ENCODE data around the gene OBSCN.

Gene OBSCN

GRCh38 chr1:228332797-228333738, 125.2 kb downstream of the OBSCN start:
- no peak for DNase-seq

DNA sequence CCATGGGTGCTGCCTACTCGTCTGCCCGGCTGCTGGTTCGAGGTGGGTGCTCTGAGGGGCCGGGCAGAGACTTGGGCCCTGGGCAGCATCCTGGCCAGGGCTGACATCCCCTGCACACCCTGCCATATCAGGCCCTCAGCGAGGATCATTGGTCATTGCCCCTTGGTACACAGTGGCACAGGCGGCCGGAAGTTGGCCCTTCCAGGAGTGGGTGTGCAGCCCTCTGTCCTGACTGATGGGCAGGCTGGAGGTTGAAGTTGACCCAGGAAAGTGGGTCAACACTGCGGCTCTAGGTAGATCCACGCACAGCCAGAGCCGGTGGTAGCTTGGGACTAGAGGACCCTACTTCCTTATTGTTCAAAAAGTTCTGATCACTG, 125.9 kb downstream of the OBSCN start:
- no peak for DNase-seq

DNA sequence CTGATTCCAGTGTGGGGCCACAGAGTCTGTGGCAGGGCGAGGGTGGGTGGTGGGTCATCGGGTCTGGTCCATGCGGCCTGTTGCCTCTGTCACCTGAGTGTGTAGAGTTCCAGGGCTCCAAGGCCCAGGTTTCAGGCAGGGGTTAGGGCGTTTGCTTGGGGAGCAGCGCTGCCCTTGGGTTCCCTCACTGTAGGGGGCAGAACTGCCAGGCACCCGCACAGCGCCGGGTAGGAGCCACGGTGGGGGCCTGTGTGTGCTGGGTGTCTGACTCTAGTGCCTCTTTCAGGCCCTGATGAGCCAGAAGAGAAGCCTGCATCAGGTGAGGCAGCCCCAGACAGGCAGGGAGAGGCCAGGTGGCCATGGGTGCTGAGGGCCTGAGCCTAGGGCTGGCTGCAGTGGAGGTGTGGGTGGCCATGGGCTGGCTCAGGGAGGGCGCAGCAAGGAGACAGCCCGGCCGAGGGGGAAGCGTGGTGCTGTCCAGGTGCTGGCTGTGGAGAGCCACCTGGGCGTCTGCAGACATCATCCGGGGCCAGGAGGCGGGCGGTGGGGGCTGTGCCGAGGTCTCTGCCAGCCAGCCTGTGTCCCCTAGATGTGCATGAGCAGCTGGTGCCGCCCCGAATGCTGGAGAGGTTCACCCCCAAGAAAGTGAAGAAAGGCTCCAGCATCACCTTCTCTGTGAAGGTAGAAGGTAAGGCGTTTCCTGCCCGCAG, 126.5 kb downstream of the OBSCN start:
- no peak for DNase-seq

DNA sequence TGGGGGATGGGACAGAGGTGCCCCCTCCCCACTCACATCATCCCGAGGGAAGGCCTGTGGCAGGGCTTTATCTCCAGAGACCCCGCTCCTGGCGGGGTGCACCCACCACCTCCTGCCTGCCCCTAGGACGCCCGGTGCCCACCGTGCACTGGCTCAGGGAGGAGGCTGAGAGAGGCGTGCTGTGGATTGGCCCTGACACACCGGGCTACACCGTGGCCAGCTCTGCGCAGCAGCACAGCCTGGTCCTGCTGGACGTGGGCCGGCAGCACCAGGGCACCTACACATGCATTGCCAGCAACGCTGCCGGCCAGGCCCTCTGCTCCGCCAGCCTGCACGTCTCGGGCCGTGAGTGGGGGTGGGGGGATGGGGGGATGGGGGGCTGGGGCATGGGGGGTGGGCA, 127.1 kb downstream of the OBSCN start:
- DNase-seq, result no peak

- no peak for DNase-seq
These were observed 127.8 kb downstream of the OBSCN start for GRCh38 chr1:228335406-228336307.

- DNase-seq, result no peak
These were observed 128.6 kb downstream of the OBSCN start for GRCh38 chr1:228336308-228337030.

GRCh38 chr1:228337031-228337564, 129.3 kb downstream of the OBSCN start:
- no peak for DNase-seq

GRCh38 chr1:228337711-228338520, 130.1 kb downstream of the OBSCN start:
- no peak for DNase-seq

DNA sequence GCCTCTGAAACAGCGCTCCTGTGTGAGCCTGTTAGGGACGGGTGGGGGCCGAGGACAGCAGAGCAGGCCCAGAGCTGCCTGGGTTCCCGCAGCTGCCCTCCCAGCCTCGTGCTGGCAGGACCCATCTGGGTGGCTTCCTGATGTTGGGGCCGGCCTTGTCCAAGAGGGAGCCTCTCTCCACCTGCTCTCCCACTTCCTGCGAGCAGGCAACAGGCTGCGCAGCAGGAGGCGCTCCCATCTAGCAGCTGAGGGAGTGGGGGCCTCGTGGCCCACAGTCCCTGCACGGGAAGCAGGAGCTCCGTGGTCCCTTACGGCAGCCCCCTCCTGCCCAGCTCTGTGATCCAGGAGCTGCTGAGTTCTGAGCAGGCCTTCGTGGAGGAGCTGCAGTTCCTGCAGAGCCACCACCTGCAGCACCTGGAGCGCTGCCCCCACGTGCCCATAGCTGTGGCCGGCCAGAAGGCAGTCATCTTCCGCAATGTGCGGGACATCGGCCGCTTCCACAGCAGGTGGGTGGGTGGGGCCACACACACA, 130.7 kb downstream of the OBSCN start:
- no peak for DNase-seq

DNA sequence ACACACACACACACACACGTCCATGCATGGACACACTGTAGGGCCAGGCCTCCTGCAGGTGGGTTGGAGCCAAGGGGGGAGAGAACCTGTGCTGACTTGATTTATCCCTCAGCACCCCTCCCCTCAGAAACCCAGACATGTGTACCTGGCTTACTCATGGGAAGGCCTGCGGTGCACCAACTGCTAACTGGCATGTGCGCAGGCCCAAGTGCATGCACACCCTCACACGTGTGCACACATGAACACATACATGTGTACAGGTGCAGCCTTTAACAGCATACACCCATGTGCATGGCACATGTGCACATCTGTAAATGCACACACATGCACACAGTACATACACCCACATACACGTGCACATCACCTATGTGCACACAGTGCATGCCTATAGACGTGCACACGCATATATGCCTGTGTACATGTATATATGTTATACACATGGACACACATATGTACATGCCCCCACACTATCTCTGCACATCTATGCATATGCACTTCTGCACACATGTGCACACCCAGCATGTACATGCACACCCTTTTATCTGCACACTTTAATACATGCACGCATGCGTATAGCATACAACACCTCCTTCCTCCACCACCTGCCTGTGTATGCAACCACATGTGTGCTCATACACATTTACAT, 131.3 kb downstream of the OBSCN start:
- no peak for DNase-seq

DNA sequence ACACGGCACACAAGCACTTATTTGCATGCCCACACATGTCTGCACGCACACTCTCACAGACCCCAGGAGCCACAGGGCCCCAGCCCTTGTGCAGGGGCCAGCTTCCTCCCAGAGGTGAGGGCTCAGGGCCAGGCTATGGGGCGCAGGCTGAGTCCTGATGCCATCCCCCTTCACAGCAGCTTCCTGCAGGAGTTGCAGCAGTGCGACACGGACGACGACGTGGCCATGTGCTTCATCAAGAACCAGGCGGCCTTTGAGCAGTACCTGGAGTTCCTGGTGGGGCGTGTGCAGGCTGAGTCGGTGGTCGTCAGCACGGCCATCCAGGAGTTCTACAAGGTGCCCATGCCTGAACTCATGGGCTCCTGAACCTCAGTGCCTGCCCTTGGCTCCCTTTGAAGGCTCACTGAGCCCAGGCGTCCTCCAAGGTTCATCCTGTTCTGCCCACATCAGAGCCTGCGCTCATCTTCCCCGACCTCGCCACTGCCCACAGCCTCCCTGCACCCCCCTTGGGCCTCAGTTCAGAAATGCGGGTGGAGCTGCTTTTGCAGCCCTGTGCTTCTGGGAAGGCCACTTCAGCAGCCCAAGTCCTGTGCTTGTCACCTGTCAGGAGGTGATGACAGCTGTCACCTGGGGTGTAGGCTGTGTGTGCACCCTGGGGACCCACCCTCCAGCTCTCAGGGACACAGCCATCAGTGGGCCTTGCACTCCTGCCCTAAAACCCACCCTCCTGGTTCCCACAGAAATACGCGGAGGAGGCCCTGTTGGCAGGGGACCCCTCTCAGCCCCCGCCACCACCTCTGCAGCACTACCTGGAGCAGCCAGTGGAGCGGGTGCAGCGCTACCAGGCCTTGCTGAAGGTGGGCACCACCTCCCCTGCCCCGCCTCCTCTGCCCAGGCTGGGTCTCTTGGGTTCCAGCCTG, 132.2 kb downstream of the OBSCN start:
- DNase-seq, result no peak

DNA sequence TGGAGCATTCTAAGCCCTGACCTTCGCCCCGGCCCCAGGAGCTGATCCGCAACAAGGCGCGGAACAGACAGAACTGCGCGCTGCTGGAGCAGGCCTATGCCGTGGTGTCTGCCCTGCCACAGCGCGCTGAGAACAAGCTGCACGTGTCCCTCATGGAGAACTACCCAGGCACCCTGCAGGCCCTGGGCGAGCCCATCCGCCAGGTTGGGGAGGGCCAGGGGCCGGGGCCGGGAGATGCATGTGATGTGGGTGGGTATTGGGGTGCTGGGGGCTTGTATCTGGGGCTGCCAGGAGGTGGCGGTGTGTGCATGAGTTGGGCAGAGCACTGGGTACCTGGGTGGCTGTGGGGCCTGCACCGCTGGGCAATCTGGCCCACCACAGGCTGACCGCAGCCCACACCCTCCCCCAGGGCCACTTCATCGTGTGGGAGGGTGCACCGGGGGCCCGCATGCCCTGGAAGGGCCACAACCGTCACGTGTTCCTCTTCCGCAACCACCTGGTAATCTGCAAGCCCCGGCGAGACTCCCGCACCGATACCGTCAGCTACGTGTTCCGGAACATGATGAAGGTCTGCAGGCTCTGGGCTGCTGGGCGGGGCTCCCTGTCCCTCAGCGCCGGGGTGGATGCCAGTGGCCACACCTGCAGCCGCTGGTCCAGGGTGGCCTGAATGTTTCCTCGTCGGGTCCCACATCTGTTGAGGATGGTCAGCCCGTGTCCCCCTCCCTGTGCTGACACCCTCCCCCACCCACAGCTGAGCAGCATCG, 133.0 kb downstream of the OBSCN start:
- DNase-seq, result no peak

DNA sequence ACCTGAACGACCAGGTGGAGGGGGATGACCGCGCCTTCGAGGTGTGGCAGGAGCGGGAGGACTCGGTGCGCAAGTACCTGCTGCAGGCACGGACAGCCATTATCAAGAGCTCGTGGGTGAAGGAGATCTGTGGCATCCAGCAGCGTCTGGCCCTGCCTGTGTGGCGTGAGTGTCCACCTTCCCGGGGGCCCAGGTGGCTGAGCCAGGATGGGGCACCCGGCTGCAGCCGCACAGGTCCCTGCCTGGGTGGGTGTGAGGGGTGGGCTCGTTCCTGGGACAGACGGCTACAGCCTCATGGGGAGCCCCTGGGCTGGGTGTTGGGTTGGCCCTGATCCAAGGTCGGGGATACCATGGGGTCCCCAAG, 133.6 kb downstream of the OBSCN start:
- DNase-seq, result no peak

GRCh38 chr1:228341814-228342626, 134.2 kb downstream of the OBSCN start:
- DNase-seq, result no peak

DNA sequence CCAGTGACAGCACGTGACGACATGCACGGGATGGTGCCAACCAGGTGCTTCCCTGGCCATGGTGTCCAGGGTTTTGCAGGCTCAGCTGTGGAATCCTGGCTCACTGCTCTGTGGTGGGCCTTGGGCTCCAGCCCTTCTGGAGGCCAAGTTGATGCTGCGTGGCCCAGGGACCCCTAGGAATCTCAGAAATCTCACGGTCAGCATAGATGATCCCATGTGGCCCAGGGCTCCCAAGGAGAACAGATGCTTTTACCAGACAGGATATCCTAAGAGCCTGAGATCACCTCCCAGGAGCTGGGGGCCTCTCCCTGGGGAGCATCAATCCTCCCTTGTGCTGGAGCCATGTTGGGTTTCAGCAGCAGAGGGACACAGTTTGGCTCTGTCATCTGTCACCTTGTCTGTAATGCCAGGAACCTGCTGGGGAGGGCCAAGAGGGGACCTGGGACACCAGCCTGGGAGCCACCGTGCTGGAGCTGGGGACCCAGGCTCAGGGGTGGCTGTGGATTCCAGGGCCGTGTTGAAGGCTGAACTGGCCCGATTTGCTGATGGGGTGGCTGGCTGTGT, 134.9 kb downstream of the OBSCN start:
- DNase-seq, result no peak

DNA sequence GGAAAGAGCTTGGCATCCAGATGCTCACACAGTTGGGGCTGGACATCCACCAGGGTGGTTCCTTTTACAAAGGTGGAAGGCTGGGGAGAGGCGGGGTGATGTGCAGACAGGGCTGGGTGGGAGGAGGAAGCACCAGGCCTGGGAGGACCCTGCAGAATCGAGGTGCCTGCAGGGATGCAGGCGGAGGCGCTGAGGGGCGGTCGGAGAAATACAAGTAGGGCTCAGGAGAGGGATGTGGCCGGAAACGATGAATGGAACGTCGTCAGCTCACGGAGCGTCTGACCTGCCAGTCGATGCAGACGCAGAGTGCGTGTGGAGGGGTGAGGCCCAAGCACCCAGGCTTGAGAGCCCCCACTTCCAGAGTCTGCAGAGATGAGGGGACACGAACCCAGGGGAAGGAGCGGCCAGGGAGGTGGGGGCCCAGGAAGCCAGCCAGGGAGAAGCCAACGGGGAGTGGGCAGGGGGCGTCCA, 135.4 kb downstream of the OBSCN start:
- no peak for DNase-seq

DNA sequence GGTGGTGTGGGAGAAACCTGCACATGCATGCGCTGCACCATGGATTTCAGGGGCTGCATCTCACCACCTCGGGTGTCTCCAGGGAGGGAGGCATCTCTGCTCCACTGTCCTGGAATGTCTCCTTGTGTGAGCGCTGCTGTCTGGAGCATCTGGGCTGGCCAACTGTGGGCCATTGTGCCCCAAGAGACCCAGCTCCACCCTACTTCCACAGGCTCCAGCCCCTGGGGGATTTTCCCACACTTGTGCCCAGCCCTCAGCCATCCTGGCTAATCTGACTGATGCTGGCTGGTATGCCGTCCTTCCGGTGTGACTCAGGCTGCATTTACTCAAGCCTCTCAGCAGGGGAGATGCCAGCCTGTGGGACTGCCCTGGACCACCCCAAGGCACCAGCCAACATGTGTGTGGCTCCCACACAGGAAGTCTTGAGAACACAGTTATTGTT, 136.8 kb downstream of the OBSCN start:
- DNase-seq, result no peak
